ENCODE data around the gene CCDC116.
"Not testable (repeated sequence)": the region's sequence is repeated elsewhere in the genome, so short reads cannot be mapped to it uniquely, and the experiment has no call there.

Gene CCDC116

DNA sequence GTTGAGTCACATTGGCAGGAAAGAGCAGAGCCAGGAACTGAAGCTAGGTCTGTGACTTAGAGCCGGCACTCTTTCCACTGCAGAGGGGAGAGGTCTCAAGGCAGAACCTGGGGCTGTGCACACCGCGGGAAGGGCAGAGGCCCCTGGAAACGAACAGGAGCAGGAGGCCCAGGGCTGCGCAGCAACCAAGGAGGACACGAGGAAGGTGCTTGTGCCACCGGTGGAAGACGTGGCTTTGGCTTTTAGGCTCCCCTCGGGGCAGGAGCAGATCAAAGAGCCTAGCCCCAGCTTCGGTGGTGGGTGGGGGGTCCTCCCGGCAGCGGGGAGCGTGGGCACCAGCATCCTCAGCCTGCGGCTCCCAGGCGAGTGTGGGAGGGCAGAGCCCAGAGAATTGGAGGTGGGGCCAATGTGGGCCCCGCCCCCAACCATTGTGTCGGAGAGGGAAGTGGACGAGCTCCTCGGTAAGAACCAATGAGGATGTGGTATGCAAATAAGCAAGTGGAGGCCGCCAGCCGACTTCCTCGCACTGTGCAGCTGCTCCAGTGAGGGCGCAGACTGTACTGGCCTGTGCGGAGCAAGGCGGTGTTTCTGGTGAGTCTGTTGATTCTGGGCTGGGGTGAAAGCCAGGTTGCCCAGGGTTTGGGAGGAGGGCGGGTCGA, at the start of gene CCDC116:
Gene CCDC116, plus strand, starts transcription at position 524 of the 659 bp plus-strand sequence. CDS start 422 bp downstream, outside the sequence.
- DNase-seq (ENCODE audit: low spot score), result peak; percentile 50

DNA sequence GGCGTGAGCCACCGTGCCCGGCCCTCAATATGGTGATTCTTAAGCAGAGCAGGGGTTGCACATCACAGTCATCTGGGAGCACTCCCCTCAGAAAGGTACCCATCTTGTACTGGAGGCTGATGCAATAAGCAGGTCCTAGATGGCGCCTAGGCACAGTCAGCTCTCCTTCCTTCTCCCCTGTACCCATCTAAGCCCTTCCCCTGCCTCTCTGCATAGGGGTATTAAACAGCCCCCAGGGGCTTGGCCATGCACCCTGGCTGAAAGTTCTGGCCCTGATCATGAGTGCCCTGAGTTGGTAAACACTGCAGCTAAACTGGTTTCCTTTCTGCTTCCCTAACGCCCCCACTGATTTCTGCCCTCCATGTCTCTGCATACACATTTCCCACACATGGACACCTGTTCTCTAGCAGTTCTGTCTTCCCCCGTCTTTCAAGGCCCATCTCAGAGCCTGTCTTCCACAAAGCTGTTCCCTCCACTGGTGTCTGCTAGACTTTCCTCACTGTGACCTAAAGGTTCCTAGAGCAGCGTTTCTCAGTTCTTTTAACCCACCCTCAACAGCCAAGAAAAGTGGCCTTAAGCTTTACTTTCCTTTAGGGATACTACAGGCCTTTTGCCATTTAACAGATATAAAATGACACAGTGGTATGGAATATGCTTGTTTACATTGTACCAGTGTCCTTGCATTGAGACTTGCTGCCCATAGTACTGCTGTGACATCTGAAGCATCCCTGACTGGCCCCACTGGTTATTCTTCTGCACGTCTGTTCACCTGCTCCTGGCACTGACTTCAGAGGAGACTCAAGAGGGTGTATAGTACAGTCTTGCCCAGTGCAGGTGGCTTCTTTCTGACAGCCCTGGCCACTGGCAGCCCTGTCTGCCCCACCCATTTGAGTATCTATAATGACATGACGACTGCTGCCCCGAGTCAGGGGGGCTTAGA, 49.5 kb upstream of the CCDC116 start:
- no peak for DNase-seq (ENCODE audit: low spot score)

GRCh38 chr22:21585389-21585788, 47.2 kb upstream of the CCDC116 start:
- DNase-seq (ENCODE audit: low spot score), result no peak

DNA sequence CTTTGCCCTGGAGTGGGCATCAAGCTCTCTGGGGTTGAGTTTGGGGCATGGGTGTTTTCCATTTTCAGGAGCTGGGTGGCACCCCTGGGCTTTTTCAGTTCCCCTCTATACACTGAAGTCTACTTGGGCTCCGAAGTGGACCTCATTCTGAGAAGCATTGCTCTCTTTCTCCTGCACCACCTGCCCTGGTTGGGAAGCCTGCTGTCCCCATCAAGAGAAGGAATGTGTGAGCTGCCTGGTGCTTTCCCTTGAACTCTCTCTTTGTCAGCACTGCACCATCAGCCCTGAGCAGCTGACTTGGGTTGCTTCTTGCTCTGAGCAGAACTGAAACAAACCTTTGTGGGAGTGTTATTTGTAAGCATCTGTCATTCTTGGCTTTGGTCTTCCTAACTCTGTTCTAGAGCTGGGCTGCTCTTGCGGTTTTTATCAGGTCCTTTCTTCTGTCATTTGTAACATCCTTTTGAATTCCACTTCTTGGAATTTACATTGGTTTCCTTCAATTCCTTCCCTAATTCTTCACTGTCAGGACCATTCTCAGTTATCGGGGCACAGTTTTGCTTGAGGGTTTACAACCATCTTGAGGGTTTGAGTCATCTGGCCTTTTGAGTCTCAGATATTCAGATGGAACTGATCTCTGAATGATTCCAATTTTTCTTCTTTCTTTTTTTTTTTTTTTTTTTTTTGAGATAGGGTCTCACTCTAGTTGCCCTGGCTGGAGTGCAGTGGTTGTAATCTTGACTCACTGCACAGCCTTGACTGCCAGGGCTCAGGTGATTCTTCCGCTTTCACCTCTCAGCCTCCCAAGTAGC, 44.6 kb upstream of the CCDC116 start:
- DNase-seq (ENCODE audit: low spot score), result peak; percentile 67

- DNase-seq (ENCODE audit: low spot score), result no peak
Observed at GRCh38 chr22:21589396-21589795, 43.2 kb upstream of the CCDC116 start.

DNA sequence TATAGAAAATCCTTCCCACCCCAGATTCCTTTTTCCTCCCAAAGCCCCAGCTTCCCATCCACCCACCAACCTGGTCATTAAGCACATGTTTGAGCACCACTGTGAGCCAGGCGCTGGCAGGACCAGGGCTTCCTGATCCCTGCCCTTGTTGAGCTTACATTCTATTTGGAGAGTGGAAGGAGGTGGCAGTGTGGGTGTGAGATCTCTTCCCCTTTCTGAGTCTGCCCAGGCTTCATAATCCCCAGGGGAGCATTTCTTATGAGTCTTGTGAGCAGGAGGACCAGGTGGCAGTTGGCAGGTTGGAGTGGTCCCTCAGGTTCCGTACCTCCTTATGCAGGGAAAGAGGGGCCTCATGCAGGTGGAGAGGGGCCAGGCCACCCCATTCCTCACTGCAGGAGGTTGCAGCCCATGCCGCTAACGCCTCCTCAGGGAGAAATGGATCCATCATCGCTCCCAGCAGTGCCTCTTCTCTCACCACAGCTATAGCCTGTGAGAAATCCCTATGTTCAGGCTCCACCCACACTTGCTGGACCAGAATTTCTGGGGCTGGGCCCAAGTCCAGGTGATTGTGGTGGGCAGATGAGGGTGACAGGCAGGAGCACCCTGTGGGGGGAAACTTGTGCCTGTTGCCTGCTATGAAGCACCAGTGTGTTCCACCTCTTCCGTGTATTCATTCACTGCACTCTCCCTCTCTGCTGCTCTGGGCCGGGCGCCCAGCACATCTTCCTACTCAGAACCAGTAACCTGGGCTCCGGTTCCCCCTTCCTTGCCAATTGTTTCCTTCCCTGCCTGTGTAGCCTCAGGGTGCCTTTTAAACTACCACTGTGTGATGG, 41.5 kb upstream of the CCDC116 start:
- peak; percentile 84 for DNase-seq (ENCODE audit: low spot score)

GRCh38 chr22:21591695-21592094, 40.9 kb upstream of the CCDC116 start:
- DNase-seq (ENCODE audit: low spot score), result no peak

DNA sequence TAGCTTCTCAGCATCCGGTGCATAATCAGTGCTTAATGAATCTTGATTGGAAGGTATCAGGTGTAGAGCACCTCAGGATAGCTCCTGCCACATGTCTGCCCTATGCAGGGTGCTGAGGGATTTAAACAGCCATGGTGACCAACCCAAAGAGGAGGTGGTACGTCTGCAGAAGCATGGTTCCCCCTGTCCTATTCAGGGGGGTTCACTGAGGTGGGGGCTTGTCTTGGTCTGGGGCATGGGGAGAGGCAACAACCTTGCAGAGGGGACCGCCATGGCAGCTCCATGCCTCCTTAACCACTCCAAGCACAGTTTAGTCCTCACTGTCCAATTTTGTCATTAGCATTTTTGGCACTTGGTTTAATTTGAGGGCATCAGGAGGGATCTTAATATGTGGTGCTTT, 40.1 kb upstream of the CCDC116 start:
- DNase-seq (ENCODE audit: low spot score), result no peak

- no peak for DNase-seq (ENCODE audit: low spot score)
Observed at GRCh38 chr22:21593406-21594232, 38.9 kb upstream of the CCDC116 start.

- DNase-seq (ENCODE audit: low spot score), result no peak
Observed at GRCh38 chr22:21594865-21595452, 37.6 kb upstream of the CCDC116 start.

- not testable (repeated sequence) for DNase-seq (ENCODE audit: low spot score)
Observed at GRCh38 chr22:21596356-21597135, 36.0 kb upstream of the CCDC116 start.

- DNase-seq (ENCODE audit: low spot score), result no peak
Observed at GRCh38 chr22:21598302-21598701, 34.3 kb upstream of the CCDC116 start.

GRCh38 chr22:21599053-21599893, 33.3 kb upstream of the CCDC116 start:
- DNase-seq (ENCODE audit: low spot score), result no peak

DNA sequence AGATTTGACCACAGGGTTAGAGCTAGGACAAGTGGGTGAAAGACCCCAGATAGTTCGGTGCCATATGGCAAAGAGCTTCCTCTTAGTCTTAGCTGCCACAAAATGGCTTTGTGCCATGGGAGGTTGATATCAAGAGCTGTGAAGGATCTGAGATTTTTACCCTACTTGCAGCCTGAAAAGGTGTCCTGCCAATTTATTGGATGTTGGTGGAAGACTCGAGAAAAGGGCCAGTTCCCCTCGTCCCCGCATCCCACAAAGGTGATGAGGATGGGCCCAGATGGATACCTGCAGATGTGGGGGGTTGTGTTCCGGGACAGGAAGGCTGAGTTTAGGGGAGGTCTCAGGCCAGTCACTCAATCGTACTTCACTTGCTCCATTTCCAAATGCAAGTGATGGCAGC, 30.0 kb upstream of the CCDC116 start:
- DNase-seq (ENCODE audit: low spot score), result no peak

DNA sequence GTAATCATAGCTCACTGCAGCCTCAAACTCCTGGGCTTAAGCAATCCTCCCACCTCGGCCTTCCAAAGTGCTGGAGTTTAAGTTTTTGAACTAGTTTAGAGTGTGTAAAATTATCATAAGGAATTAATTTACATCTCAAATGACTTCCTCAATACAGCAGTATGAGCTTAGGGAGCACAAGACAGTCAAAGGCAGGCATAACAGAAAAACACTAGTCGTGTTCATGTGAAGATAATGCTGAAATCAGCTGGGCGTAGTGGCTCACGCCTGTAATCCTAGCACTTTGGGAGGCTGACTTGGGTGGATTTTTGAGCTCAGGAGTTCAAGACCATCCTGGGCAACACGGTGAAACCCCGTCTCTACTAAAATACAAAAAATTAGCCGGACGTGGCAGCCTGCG, 28.6 kb upstream of the CCDC116 start:
- no peak for DNase-seq (ENCODE audit: low spot score)

- DNase-seq (ENCODE audit: low spot score), result no peak
Observed at GRCh38 chr22:21605887-21606564, 26.5 kb upstream of the CCDC116 start.

GRCh38 chr22:21606775-21607174, 25.8 kb upstream of the CCDC116 start:
- no peak for DNase-seq (ENCODE audit: low spot score)

All from germinal center (tissue), 1 donor.